GM21717 (cell line): ENCODE measurements around the gene TRIM10.
"Not testable (repeated sequence)": the region's sequence is repeated elsewhere in the genome, so short reads cannot be mapped to it uniquely, and the experiment has no call there.

Experiments
- ATAC-seq: cut with Tn5 transposase; IDR thresholded peaks from one replicate; pipeline ENCODE4 v1.9.1; 2021; ENCODE audit warnings: mild to moderate bottlenecking, moderate library complexity; ENCODE audit not compliant: unreplicated experiment

The TRIM10 gene

GRCh38 chr6:30172681-30173080 is 11.7 kb upstream of the TRIM10 start:
- ATAC-seq = no peak

GRCh38 chr6:30171677-30172471 is 10.9 kb upstream of the TRIM10 start:
- no peak for ATAC-seq

- ATAC-seq = no peak
Measured at GRCh38 chr6:30169658-30170614, 8.9 kb upstream of the TRIM10 start.

GRCh38 chr6:30168741-30169140 is 7.7 kb upstream of the TRIM10 start:
- ATAC-seq = no peak

GRCh38 chr6:30167101-30167500 is 6.1 kb upstream of the TRIM10 start:
- no peak for ATAC-seq

- not testable (repeated sequence) for ATAC-seq
Measured at GRCh38 chr6:30165238-30165637, 4.2 kb upstream of the TRIM10 start.

- no peak for ATAC-seq
Measured at GRCh38 chr6:30164714-30165113, 3.7 kb upstream of the TRIM10 start.

GRCh38 chr6:30163918-30164654 is 3.1 kb upstream of the TRIM10 start:
- no peak for ATAC-seq

- ATAC-seq = no peak
Measured at GRCh38 chr6:30163090-30163917, 2.3 kb upstream of the TRIM10 start, which contains the start of gene TRIM15. TRIM15 (plus strand) TSS chr6:30163546; CDS start chr6:30163685, 139 bp downstream.

- no peak for ATAC-seq
Measured at GRCh38 chr6:30162265-30163089, 1.5 kb upstream of the TRIM10 start.

- no peak for ATAC-seq
Measured at GRCh38 chr6:30160008-30160784, 815 bp downstream of the TRIM10 start.

- ATAC-seq = no peak
Measured at GRCh38 chr6:30158475-30159040, 2.5 kb downstream of the TRIM10 start.

GRCh38 chr6:30157999-30158398 is 3.0 kb downstream of the TRIM10 start:
- ATAC-seq = no peak

GRCh38 chr6:30157581-30157980 is 3.4 kb downstream of the TRIM10 start:
- ATAC-seq = no peak

- ATAC-seq = no peak
Measured at GRCh38 chr6:30156774-30157173, 4.2 kb downstream of the TRIM10 start.

GRCh38 chr6:30156262-30156599 is 4.8 kb downstream of the TRIM10 start:
- no peak for ATAC-seq

GRCh38 chr6:30155520-30156261 is 5.3 kb downstream of the TRIM10 start:
- ATAC-seq = no peak
